Measurements from ENCODE around the gene CEMIP. TPM values are rescaled to one million over a fixed set of nuclear protein-coding genes. Genes with fewer than 3 reads are reported as not detected.
A peak's percentile ranks its signal among the peaks of the same experiment; 100 is the strongest.

Gene CEMIP
- total and polyA plus RNA-seq, 4 experiments from 2014 or later = 0.03 to 0.23 (median 0.17) TPM; not detected in 1

- Histone ChIP-seq H3K27me3 (ENCODE audit: insufficient read depth, low read length) (no peaks in the 10 kb centered on the region), H3K9me3 (ENCODE audit: control insufficient read depth in 1 of 2, low read length in 2 of 2) (no peaks in the 10 kb centered on the region), H3K4me3 (ENCODE audit: low read length in 2 of 2) (no peak overlapping the region), H3K27ac (ENCODE audit: low read depth, low read length) (no peak overlapping the region), H3K4me1 (ENCODE audit: insufficient read depth, low read length) (no peaks in the 10 kb centered on the region), H3K36me3 (ENCODE audit: insufficient read depth, low read length) (no peaks in the 10 kb centered on the region)
- H3K9me3 Mint-ChIP-seq = peaks cover 0 to 7% (median 0%) of the 10 kb centered on the region in 8 donors
- H3K27me3 Mint-ChIP-seq = no peaks in the 10 kb centered on the region
- H3K36me3 Mint-ChIP-seq = no peaks in the 10 kb centered on the region
- intact Hi-C loops (cut with micrococcal nuclease) = no loop called here
- ChIA-PET CTCF (ENCODE audit: partially characterized antibody) (no interaction called here), POLR2A (ENCODE audit: partially characterized antibody) (no interaction called here)
- H3K4me1 Mint-ChIP-seq = no peaks in the 10 kb centered on the region
- no peak overlapping the region for H3K4me3 Mint-ChIP-seq
- DNase-seq = no peak
- H3K27ac Mint-ChIP-seq = no peak overlapping the region
These were observed 91.7 kb downstream of the CEMIP start for GRCh38 chr15:80870893-80871292.

- H3K27ac ChIP-seq (ENCODE audit: low read depth, low read length) = no peak overlapping the region
- H3K4me3 ChIP-seq (ENCODE audit: low read length in 2 of 2) = no peak overlapping the region
- no peaks in the 10 kb centered on the region for H3K9me3 ChIP-seq (ENCODE audit: control insufficient read depth in 1 of 2, low read length in 2 of 2)
- no peak overlapping the region for H3K4me3 Mint-ChIP-seq
- H3K36me3 Mint-ChIP-seq = peaks cover 0 to 8% of the 10 kb centered on the region in 2 donors
- no peak overlapping the region for H3K27ac Mint-ChIP-seq
- H3K4me1 ChIP-seq (ENCODE audit: insufficient read depth, low read length) = no peaks in the 10 kb centered on the region
- peaks cover 0 to 7% (median 0%) of the 10 kb centered on the region in 8 donors for H3K9me3 Mint-ChIP-seq
- H3K27me3 Mint-ChIP-seq = peaks cover 0 to 2% of the 10 kb centered on the region in 2 donors
- no peak for DNase-seq
- H3K36me3 ChIP-seq (ENCODE audit: insufficient read depth, low read length) = no peaks in the 10 kb centered on the region
- intact Hi-C loops (cut with micrococcal nuclease) = no loop called here
- ChIA-PET CTCF (ENCODE audit: partially characterized antibody) (no interaction called here), POLR2A (ENCODE audit: partially characterized antibody) (no interaction called here)
- no peaks in the 10 kb centered on the region for H3K4me1 Mint-ChIP-seq
- no peaks in the 10 kb centered on the region for H3K27me3 ChIP-seq (ENCODE audit: insufficient read depth, low read length)
These were observed 92.7 kb downstream of the CEMIP start for GRCh38 chr15:80871858-80872257.

- no peaks in the 10 kb centered on the region for H3K4me1 ChIP-seq (ENCODE audit: insufficient read depth, low read length)
- peaks cover 0 to 8% (median 0%) of the 10 kb centered on the region in 8 donors for H3K9me3 Mint-ChIP-seq
- H3K36me3 Mint-ChIP-seq = peaks cover 0 to 8% of the 10 kb centered on the region in 2 donors
- peak overlapping the region in 1 of 7 donors; percentile 72 for H3K27ac Mint-ChIP-seq
- no peaks in the 10 kb centered on the region for H3K4me1 Mint-ChIP-seq
- ChIA-PET CTCF (ENCODE audit: partially characterized antibody) (no interaction called here), POLR2A (ENCODE audit: partially characterized antibody) (no interaction called here)
- H3K27ac ChIP-seq (ENCODE audit: low read depth, low read length) = no peak overlapping the region
- no peak for DNase-seq
- peaks cover 5 to 7% of the 10 kb centered on the region in 2 donors for H3K27me3 Mint-ChIP-seq
- H3K4me3 ChIP-seq (ENCODE audit: low read length in 2 of 2) = no peak overlapping the region
- H3K27me3 ChIP-seq (ENCODE audit: insufficient read depth, low read length) = no peaks in the 10 kb centered on the region
- no peaks in the 10 kb centered on the region for H3K9me3 ChIP-seq (ENCODE audit: control insufficient read depth in 1 of 2, low read length in 2 of 2)
- intact Hi-C loops (cut with micrococcal nuclease) = no loop called here
- H3K36me3 ChIP-seq (ENCODE audit: insufficient read depth, low read length) = no peaks in the 10 kb centered on the region
- H3K4me3 Mint-ChIP-seq = no peak overlapping the region
These were observed 94.3 kb downstream of the CEMIP start for GRCh38 chr15:80873366-80873952.

GRCh38 chr15:80875568-80876347 is 96.6 kb downstream of the CEMIP start:
- peaks cover 0 to 8% (median 0%) of the 10 kb centered on the region in 8 donors for H3K9me3 Mint-ChIP-seq
- no peak overlapping the region for H3K27ac Mint-ChIP-seq
- peaks cover 0 to 8% of the 10 kb centered on the region in 2 donors for H3K36me3 Mint-ChIP-seq
- H3K27me3 Mint-ChIP-seq = peaks cover 8 to 10% of the 10 kb centered on the region in 2 donors
- no peaks in the 10 kb centered on the region for H3K4me1 Mint-ChIP-seq
- H3K36me3 ChIP-seq (ENCODE audit: insufficient read depth, low read length) = no peaks in the 10 kb centered on the region
- H3K27ac ChIP-seq (ENCODE audit: low read depth, low read length) = no peak overlapping the region
- no peaks in the 10 kb centered on the region for H3K27me3 ChIP-seq (ENCODE audit: insufficient read depth, low read length)
- H3K4me3 ChIP-seq (ENCODE audit: low read length in 2 of 2) = no peak overlapping the region
- H3K4me3 Mint-ChIP-seq = no peak overlapping the region
- intact Hi-C loops (cut with micrococcal nuclease) = no loop called here
- no peaks in the 10 kb centered on the region for H3K9me3 ChIP-seq (ENCODE audit: control insufficient read depth in 1 of 2, low read length in 2 of 2)
- no peaks in the 10 kb centered on the region for H3K4me1 ChIP-seq (ENCODE audit: insufficient read depth, low read length)
- ChIA-PET CTCF (ENCODE audit: partially characterized antibody) (interaction anchor here (0.8 kb wide), 1 partner anchor 8 kb away, joined by 3 read pairs; no protein-coding TSS in a partner anchor), POLR2A (ENCODE audit: partially characterized antibody) (no interaction called here)
- no peak for DNase-seq

GRCh38 chr15:80876348-80876674 is 97.1 kb downstream of the CEMIP start:
- Histone ChIP-seq H3K36me3 (ENCODE audit: insufficient read depth, low read length) (no peaks in the 10 kb centered on the region), H3K4me1 (ENCODE audit: insufficient read depth, low read length) (no peaks in the 10 kb centered on the region), H3K4me3 (ENCODE audit: low read length in 2 of 2) (no peak overlapping the region), H3K27me3 (ENCODE audit: insufficient read depth, low read length) (no peaks in the 10 kb centered on the region), H3K27ac (ENCODE audit: low read depth, low read length) (no peak overlapping the region), H3K9me3 (ENCODE audit: control insufficient read depth in 1 of 2, low read length in 2 of 2) (no peaks in the 10 kb centered on the region)
- CTCF ChIA-PET (ENCODE audit: partially characterized antibody) = interaction anchor here (0.8 kb wide), 1 partner anchor 9 kb away, joined by 3 read pairs; no protein-coding TSS in a partner anchor
- POLR2A ChIA-PET (ENCODE audit: partially characterized antibody) = no interaction called here
- Mint-ChIP-seq H3K36me3 (peaks cover 0 to 8% of the 10 kb centered on the region in 2 donors), H3K9me3 (peaks cover 0 to 8% (median 0%) of the 10 kb centered on the region in 8 donors), H3K4me3 (no peak overlapping the region), H3K27ac (no peak overlapping the region), H3K27me3 (peaks cover 8 to 11% of the 10 kb centered on the region in 2 donors), H3K4me1 (no peaks in the 10 kb centered on the region)
- no peak for DNase-seq
- intact Hi-C loops (cut with micrococcal nuclease) = no loop called here

- H3K27ac ChIP-seq (ENCODE audit: low read depth, low read length) = no peak overlapping the region
- H3K9me3 Mint-ChIP-seq = peaks cover 0 to 3% (median 0%) of the 10 kb centered on the region in 8 donors
- CTCF ChIA-PET (ENCODE audit: partially characterized antibody) = no interaction called here
- H3K36me3 Mint-ChIP-seq = peaks cover 0 to 8% of the 10 kb centered on the region in 2 donors
- no peaks in the 10 kb centered on the region for H3K4me1 ChIP-seq (ENCODE audit: insufficient read depth, low read length)
- H3K27ac Mint-ChIP-seq = no peak overlapping the region
- H3K4me3 ChIP-seq (ENCODE audit: low read length in 2 of 2) = no peak overlapping the region
- no peak for DNase-seq
- H3K4me3 Mint-ChIP-seq = no peak overlapping the region
- no peaks in the 10 kb centered on the region for H3K36me3 ChIP-seq (ENCODE audit: insufficient read depth, low read length)
- H3K9me3 ChIP-seq (ENCODE audit: control insufficient read depth in 1 of 2, low read length in 2 of 2) = no peaks in the 10 kb centered on the region
- POLR2A ChIA-PET (ENCODE audit: partially characterized antibody) = no interaction called here
- no peaks in the 10 kb centered on the region for H3K27me3 ChIP-seq (ENCODE audit: insufficient read depth, low read length)
- peaks cover 8 to 11% of the 10 kb centered on the region in 2 donors for H3K27me3 Mint-ChIP-seq
- H3K4me1 Mint-ChIP-seq = no peaks in the 10 kb centered on the region
- intact Hi-C loops (cut with micrococcal nuclease) = no loop called here
These were observed 99.2 kb downstream of the CEMIP start for GRCh38 chr15:80878242-80878866.

GRCh38 chr15:80878867-80879250 is 99.7 kb downstream of the CEMIP start:
- Mint-ChIP-seq H3K36me3 (peaks cover 0 to 8% of the 10 kb centered on the region in 2 donors), H3K27ac (no peak overlapping the region), H3K9me3 (peaks cover 0 to 2% (median 0%) of the 10 kb centered on the region in 8 donors), H3K4me3 (no peak overlapping the region), H3K27me3 (peaks cover 8 to 11% of the 10 kb centered on the region in 2 donors), H3K4me1 (no peaks in the 10 kb centered on the region)
- DNase-seq = no peak
- H3K27ac ChIP-seq (ENCODE audit: low read depth, low read length) = no peak overlapping the region
- no peaks in the 10 kb centered on the region for H3K36me3 ChIP-seq (ENCODE audit: insufficient read depth, low read length)
- no peaks in the 10 kb centered on the region for H3K9me3 ChIP-seq (ENCODE audit: control insufficient read depth in 1 of 2, low read length in 2 of 2)
- H3K4me3 ChIP-seq (ENCODE audit: low read length in 2 of 2) = no peak overlapping the region
- H3K4me1 ChIP-seq (ENCODE audit: insufficient read depth, low read length) = no peaks in the 10 kb centered on the region
- ChIA-PET CTCF (ENCODE audit: partially characterized antibody) (no interaction called here), POLR2A (ENCODE audit: partially characterized antibody) (no interaction called here)
- intact Hi-C loops (cut with micrococcal nuclease) = no loop called here
- H3K27me3 ChIP-seq (ENCODE audit: insufficient read depth, low read length) = no peaks in the 10 kb centered on the region

All from CD4-positive, alpha-beta memory T cell (primary cell).